HepG2 (cell line): Measurements from ENCODE around the gene PPP2R2D. TPM values are rescaled to one million over a fixed set of nuclear protein-coding genes. Genes with fewer than 3 reads are reported as not detected.

Source experiments
- ATAC-seq: fragments of 200-7000 bp; cut with Tn5 transposase; 3 replicates; pipeline ENCODE4 v1.9.1; 2020; ENCODE audit warnings: mild to moderate bottlenecking, moderate library complexity
- BruUV-seq: library from RNA; stranded (reverse); fragments of 400-500 nt; replicated peaks from 2 replicates; lab custom pipeline; 2021; lab: Mats Ljungman, UMichigan
- CTCF ChIA-PET: fragments of 300-600 bp; formaldehyde crosslinking; extraction: SDS; loops from one replicate; lab custom pipeline; 2021; ENCODE audit warnings: low total read pairs, inconsistent platforms, low intra/inter-chr PET ratio; lab: Yijun Ruan, JAX
- POLR2A ChIA-PET: fragments of 350-600 bp; sonication (Branson Sonifier 250); formaldehyde crosslinking; loops from one replicate; lab custom pipeline; 2020; ENCODE audit warnings: antibody characterized with exemption, inconsistent platforms; lab: Yijun Ruan, JAX
- DNase-seq: peaks from one replicate; pipeline ENCODE4 v3.0.0-alpha.2; 2015; ENCODE audit warnings: low spot score
- FAIRE-seq: peaks from 3 replicates; lab custom pipeline; 2011; peaks lifted over from hg19 to GRCh38; lab: Jason Lieb, UNC
- H2AFZ ChIP-seq: one replicate; pipeline ENCODE4 v1.6.1; 2011; ENCODE audit warnings: low read length, inconsistent platforms
- H3K27ac ChIP-seq: fragments of 300-600 bp; 3 replicates; pipeline ENCODE4 v1.8.0; 2011; ENCODE audit warnings: mixed run types, mild to moderate bottlenecking, mixed read lengths, low read length, inconsistent platforms; ENCODE audit not compliant: insufficient read depth; ENCODE audit errors: extremely low read length
- H3K27me3 ChIP-seq, 2 experiments: fragments of 200-600 bp in 1 of 2; 2 replicates in 1 of 2; 3 replicates in 1 of 2; pipeline versions ENCODE4 v1.6.0 to v1.8.0; 2011; ENCODE audit warnings: low read length in 2 of 2, mild to moderate bottlenecking in 2 of 2, moderate library complexity in 2 of 2, inconsistent platforms in 1 of 2; ENCODE audit not compliant: insufficient read depth in 2 of 2, control insufficient read depth in 1 of 2
- H3K36me3 ChIP-seq, 2 experiments: fragments of 200-600 bp in 1 of 2; replicated peaks in 1 of 2; 2 replicates in 1 of 2; 3 replicates in 1 of 2; pipeline versions ENCODE4 v1.5.1 to v1.8.0; 2011; ENCODE audit warnings: low read length in 2 of 2, inconsistent platforms in 1 of 2; ENCODE audit not compliant: insufficient read depth in 2 of 2, control insufficient read depth in 1 of 2
- H3K4me1 ChIP-seq: 2 replicates; pipeline ENCODE4 v1.5.1; 2012; ENCODE audit warnings: low read length, inconsistent platforms; ENCODE audit not compliant: insufficient read depth
- H3K4me2 ChIP-seq: 2 replicates; pipeline ENCODE4 v1.6.0; 2011; ENCODE audit warnings: low read depth, low read length, inconsistent platforms
- H3K4me3 ChIP-seq, 3 experiments: fragments of 200-600 bp in 1 of 3; sonication (generic), shearing (Covaris generic) in 1 of 3; replicated peaks in 1 of 3; 2 replicates each; pipeline ENCODE4 v1.5.1; 2011 to 2016; ENCODE audit warnings: low read length in 3 of 3, inconsistent platforms in 2 of 3, low read depth in 2 of 3, mild to moderate bottlenecking in 2 of 3, control low read depth in 1 of 3, mixed read lengths in 1 of 3; ENCODE audit not compliant: insufficient read depth in 1 of 3
- H3K79me2 ChIP-seq: one replicate; pipeline ENCODE4 v1.6.1; 2011; ENCODE audit warnings: low read length, inconsistent platforms; ENCODE audit not compliant: insufficient read depth
- H3K9ac ChIP-seq: 2 replicates; pipeline ENCODE4 v1.6.0; 2011; ENCODE audit warnings: mild to moderate bottlenecking, low read depth, low read length, inconsistent platforms; ENCODE audit not compliant: insufficient read depth
- H3K9me3 ChIP-seq: 2 replicates; pipeline ENCODE4 v1.5.1; 2012; ENCODE audit warnings: mild to moderate bottlenecking, low read length
- H4K20me1 ChIP-seq: 2 replicates; pipeline ENCODE4 v1.6.0; 2011; ENCODE audit warnings: inconsistent platforms, mild to moderate bottlenecking, low read length, moderate library complexity; ENCODE audit not compliant: insufficient read depth
- ARID3A ChIP-seq: IDR thresholded peaks from 2 replicates; pipeline ENCODE4 v1.6.1; 2012; ENCODE audit warnings: low read depth, low read length, improper control_type of control experiment
- EHMT2 ChIP-seq: fragments of 200-600 bp; sonication (generic); IDR thresholded peaks from 2 replicates; pipeline ENCODE4 v1.7.0; 2017; ENCODE audit warnings: antibody characterized with exemption, low read depth, low read length, borderline replicate concordance
- ETV5 ChIP-seq: IDR thresholded peaks from 2 replicates; pipeline ENCODE4 v1.6.1; 2018; ENCODE audit warnings: missing biosample characterization, missing genetic modification reagents, inconsistent platforms, borderline replicate concordance
- PAXIP1 ChIP-seq: sonication (generic); formaldehyde crosslinking; conservative IDR thresholded peaks from 2 replicates; pipeline ENCODE4 v1.4.0; 2020; ENCODE audit warnings: mild to moderate bottlenecking, missing genetic modification reagents, moderate library complexity
- SKIL ChIP-seq: sonication (generic); formaldehyde crosslinking; IDR thresholded peaks from 2 replicates; pipeline ENCODE4 v1.8.0; 2022; ENCODE audit warnings: missing genetic modification reagents, mild to moderate bottlenecking, moderate library complexity, borderline replicate concordance
- ZFP36L1 ChIP-seq: sonication (generic); formaldehyde crosslinking; IDR thresholded peaks from 2 replicates; pipeline ENCODE4 v1.8.0; 2022; ENCODE audit warnings: mild to moderate bottlenecking, missing genetic modification reagents, moderate library complexity
- WGBS: methylation state at CpG from one replicate; pipeline ENCODE4 v1.1.6; 2017; ENCODE audit warnings: low lambda C conversion rate; 5-methylcytosine and 5-hydroxymethylcytosine counted together
- in situ Hi-C: cut with HindIII; loops from 2 replicates; pipeline ENCODE4 v1.10.0; 2017; ENCODE audit warnings: low pct_unique_long_range_greater_than_20kb; ENCODE audit not compliant: extremely low pct_ligation_motif_present
- intact Hi-C: fragments of 100-400 bp; cut with micrococcal nuclease; formaldehyde crosslinking; loops from one replicate; pipeline ENCODE4 v1.10.0; 2022; ENCODE audit not compliant: unreplicated experiment
- polyA plus RNA-seq, 8 experiments: library from polyadenylated mRNA; depleted of rRNA in 3 of 8; stranded (reverse) in 7 of 8; unstranded in 1 of 8; fragments of >200 nt; fragmentation: Illumina TruSeq in 4 of 8; extraction: Trizol in 4 of 8; gene quantifications; 2 replicates each; pipeline versions ENCODE4 v1.2.1 to v1.2.3, GENCODE V29; 2011 to 2016; ENCODE audit warnings: low read depth in 4 of 8, missing spikeins in 1 of 8, mixed read lengths in 1 of 8; ENCODE audit not compliant: insufficient read depth in 1 of 8
- total RNA-seq, 5 experiments: library from RNA; depleted of rRNA; stranded (reverse); fragments of >200 nt; fragmentation: Illumina TruSeq; extraction: Trizol; gene quantifications; 2 replicates each; pipeline ENCODE4 v1.2.3, GENCODE V29; 2016; ENCODE audit warnings: low read depth in 1 of 5

The PPP2R2D gene
- total and polyA plus RNA-seq, 2 of the 13 experiments (the other 11 are each of a cell fraction or from before 2014, with no cell fraction given), result 32.7 to 33.2 TPM

GRCh38 chr10:131934769-131935168 is 34.0 kb downstream of the PPP2R2D start (continued):
- no peak for TF ChIP-seq ZFP36L1 (CRISPR knock-in tag)
- TF ChIP-seq ARID3A, result no peak

- Histone ChIP-seq H3K27ac (peak overlapping the region; percentile 20), H3K27me3 (no peaks in the 10 kb centered on the region), H3K36me3 (peaks cover 14 to 45% of the 10 kb centered on the region in 2 experiments), H3K9me3 (no peaks in the 10 kb centered on the region), H2AFZ (no peak overlapping the region), H3K4me3 (no peak overlapping the region), H3K79me2 (peaks cover 54% of the 10 kb centered on the region), H3K4me2 (no peak overlapping the region; the same call in 1 of the 2 replicates), H3K9ac (no peak overlapping the region), H4K20me1 (peaks cover 35% of the 10 kb centered on the region; the same call in 1 of the 2 replicates), H3K4me1 (peaks cover 15% of the 10 kb centered on the region)
- no peak for TF ChIP-seq EHMT2
- peak; percentile 17; the same call in 1 of the 2 replicates for TF ChIP-seq PAXIP1 (CRISPR knock-in tag)
- TF ChIP-seq SKIL (CRISPR knock-in tag), result 0 out of 2 replicates have a peak, but pooled peaks have one; percentile 11
- TF ChIP-seq ETV5 (CRISPR knock-in tag), result peak; percentile 31; the same call in 1 of the 2 replicates
- DNase-seq, result no peak
- in situ Hi-C loops (no loop called here), intact Hi-C loops (no loop called here)
- BruUV-seq, result no TSS peak
- no peak for ATAC-seq
- CTCF ChIA-PET, result no interaction called here
- 75% methylated on average over 1 of the region's 1 CpG for WGBS
- POLR2A ChIA-PET, result no interaction called here
- no peak for FAIRE-seq
Observed at GRCh38 chr10:131935260-131935659, 34.5 kb downstream of the PPP2R2D start.
